ENCODE data around the gene BDNF.

DNA sequence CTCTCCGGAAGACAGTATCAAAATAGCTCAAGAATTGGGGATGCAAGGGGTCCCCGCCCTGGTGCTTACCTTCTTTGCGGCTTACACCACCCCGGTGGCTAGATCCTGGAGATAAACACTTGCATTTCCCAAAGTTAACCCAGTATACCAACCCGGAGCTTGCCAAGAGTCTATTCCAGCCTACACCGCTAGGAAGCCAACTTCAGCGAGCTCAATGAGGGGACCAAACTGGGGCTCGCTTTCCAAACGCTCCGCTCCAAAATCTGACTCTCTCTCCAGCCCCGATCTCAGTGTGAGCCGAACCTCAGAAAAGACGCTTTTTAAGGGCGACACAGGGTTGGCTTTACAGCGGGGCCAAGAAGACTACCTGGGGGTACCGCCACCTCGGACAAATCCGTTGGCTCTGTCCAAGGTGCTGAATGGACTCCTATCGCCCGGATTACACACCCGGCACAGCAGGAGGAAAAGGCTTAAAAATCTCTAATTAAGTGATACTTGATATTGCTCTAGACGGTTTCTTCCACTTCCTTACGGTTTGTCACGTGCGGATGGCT is 20.1 kb upstream of the BDNF start:
- TF ChIP-seq, protein P1, sequence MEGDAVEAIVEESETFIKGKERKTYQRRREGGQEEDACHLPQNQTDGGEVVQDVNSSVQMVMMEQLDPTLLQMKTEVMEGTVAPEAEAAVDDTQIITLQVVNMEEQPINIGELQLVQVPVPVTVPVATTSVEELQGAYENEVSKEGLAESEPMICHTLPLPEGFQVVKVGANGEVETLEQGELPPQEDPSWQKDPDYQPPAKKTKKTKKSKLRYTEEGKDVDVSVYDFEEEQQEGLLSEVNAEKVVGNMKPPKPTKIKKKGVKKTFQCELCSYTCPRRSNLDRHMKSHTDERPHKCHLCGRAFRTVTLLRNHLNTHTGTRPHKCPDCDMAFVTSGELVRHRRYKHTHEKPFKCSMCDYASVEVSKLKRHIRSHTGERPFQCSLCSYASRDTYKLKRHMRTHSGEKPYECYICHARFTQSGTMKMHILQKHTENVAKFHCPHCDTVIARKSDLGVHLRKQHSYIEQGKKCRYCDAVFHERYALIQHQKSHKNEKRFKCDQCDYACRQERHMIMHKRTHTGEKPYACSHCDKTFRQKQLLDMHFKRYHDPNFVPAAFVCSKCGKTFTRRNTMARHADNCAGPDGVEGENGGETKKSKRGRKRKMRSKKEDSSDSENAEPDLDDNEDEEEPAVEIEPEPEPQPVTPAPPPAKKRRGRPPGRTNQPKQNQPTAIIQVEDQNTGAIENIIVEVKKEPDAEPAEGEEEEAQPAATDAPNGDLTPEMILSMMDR (conservative IDR thresholded peaks at IDR 0.05; ENCODE audit: low read length) = no peak
- no peak for TF ChIP-seq EZH2phosphoT487 (IDR thresholded peaks at IDR 0.05; ENCODE audit: borderline replicate concordance)
